Tibial nerve (tissue), 4 donors: ENCODE data around the gene KBTBD13. TPM values are rescaled to one million over a fixed set of nuclear protein-coding genes. Genes with fewer than 3 reads are reported as not detected.

Source experiments
- DNase-seq, 2 donors: peaks; one replicate each; pipeline ENCODE4 v3.0.0-alpha.2; 2019; ENCODE audit warnings: low spot score in 2 of 2
- H3K27ac ChIP-seq, 4 donors: fragments of 200-600 bp; sonication (generic) in 3 of 4; one replicate each; pipeline ENCODE4 v1.5.1; 2017 to 2019; ENCODE audit warnings: mild to moderate bottlenecking in 1 of 4
- H3K27me3 ChIP-seq, 2 donors: fragments of 200-600 bp; sonication (generic) in 1 of 2; one replicate each; pipeline versions ENCODE4 v1.5.1 to v1.6.0; 2017 to 2019
- H3K36me3 ChIP-seq, 3 donors: fragments of 200-600 bp; sonication (generic); one replicate each; pipeline ENCODE4 v1.5.1; 2018 to 2019
- H3K4me1 ChIP-seq, 4 donors: fragments of 200-600 bp; sonication (generic) in 3 of 4; one replicate each; pipeline ENCODE4 v1.5.1; 2017 to 2019
- H3K4me3 ChIP-seq, 4 donors: fragments of 200-600 bp; sonication (generic) in 3 of 4; one replicate each; pipeline ENCODE4 v1.5.1; 2017 to 2019; ENCODE audit warnings: mild to moderate bottlenecking in 1 of 4, moderate library complexity in 1 of 4
- H3K9me3 ChIP-seq, 4 donors: fragments of 200-600 bp; sonication (generic) in 3 of 4; one replicate each; pipeline ENCODE4 v1.5.1; 2017 to 2019
- CTCF ChIP-seq, 5 experiments: fragments of 200-600 bp in 3 of 5; fragments of 450-650 bp in 2 of 5; sonication (generic) in 3 of 5; IDR thresholded peaks; one replicate each; pipeline ENCODE4 v1.5.1; 2016 to 2019; ENCODE audit warnings: antibody characterized with exemption in 5 of 5, mild to moderate bottlenecking in 3 of 5, moderate library complexity in 2 of 5
- EP300 ChIP-seq, 2 donors: sonication (generic); formaldehyde crosslinking; IDR thresholded peaks; one replicate each; pipeline ENCODE4 v1.6.1; 2017; ENCODE audit warnings: antibody characterized with exemption in 2 of 2, mild to moderate bottlenecking in 1 of 2
- POLR2A ChIP-seq, 2 donors: fragments of 450-650 bp; IDR thresholded peaks; one replicate each; pipeline ENCODE4 v1.6.1; 2017; ENCODE audit warnings: antibody characterized with exemption in 2 of 2, mild to moderate bottlenecking in 2 of 2, moderate library complexity in 2 of 2
- WGBS, 2 donors: methylation state at CpG; one replicate each; pipeline ENCODE4 v1.1.5; 2018; 5-methylcytosine and 5-hydroxymethylcytosine counted together
- total RNA-seq, 4 donors: library from RNA; depleted of rRNA; stranded (reverse); fragments of >200 nt; gene quantifications; one replicate each; pipeline ENCODE4 v1.1.0, GENCODE V29; 2016

Gene KBTBD13
- total RNA-seq, 4 donors from 2014 or later, result not detected

- TF ChIP-seq EP300 (IDR thresholded peaks at IDR 0.05) (no peak), POLR2A (IDR thresholded peaks at IDR 0.05) (no peak), CTCF (IDR thresholded peaks at IDR 0.05) (no peak)
- H3K4me1 ChIP-seq, result peaks cover 0 to 42% (median 12%) of the 10 kb centered on the region in 4 donors
- DNase-seq, result no peak
- H3K9me3 ChIP-seq, result no peaks in the 10 kb centered on the region
- H3K36me3 ChIP-seq, result peaks cover 0 to 12% (median 0%) of the 10 kb centered on the region in 3 donors
- no peaks in the 10 kb centered on the region for H3K27me3 ChIP-seq
- H3K4me3 ChIP-seq, result peak overlapping the region; percentile 75 to 96 (median 93)
- 60 to 61% methylated on average over 12 of the region's 12 CpGs for WGBS, 2 donors
- H3K27ac ChIP-seq, result peak overlapping the region in 2 of 4 donors; percentile 31 to 90
These were observed 46.8 kb upstream of the KBTBD13 start for GRCh38 chr15:65029736-65030208.

GRCh38 chr15:65032801-65033537, 43.6 kb upstream of the KBTBD13 start:
- DNase-seq, result no peak
- Histone ChIP-seq H3K27ac (no peak overlapping the region), H3K4me1 (peaks cover 0 to 29% (median 8%) of the 10 kb centered on the region in 4 donors), H3K9me3 (no peaks in the 10 kb centered on the region), H3K4me3 (no peak overlapping the region), H3K36me3 (no peaks in the 10 kb centered on the region), H3K27me3 (no peaks in the 10 kb centered on the region)
- peak; percentile 45 to 61 (median 55) for TF ChIP-seq CTCF (IDR thresholded peaks at IDR 0.05)
- TF ChIP-seq EP300 (IDR thresholded peaks at IDR 0.05), result no peak
- TF ChIP-seq POLR2A (IDR thresholded peaks at IDR 0.05), result no peak
- WGBS, 2 donors, result 30 to 35% methylated on average over 12 to 13 of the region's 13 CpGs

GRCh38 chr15:65033659-65034269, 42.8 kb upstream of the KBTBD13 start:
- H3K36me3 ChIP-seq, result no peaks in the 10 kb centered on the region
- 11 to 14% methylated on average over 4 of the region's 4 CpGs for WGBS, 2 donors
- no peak overlapping the region for H3K4me3 ChIP-seq
- no peaks in the 10 kb centered on the region for H3K27me3 ChIP-seq
- H3K27ac ChIP-seq, result no peak overlapping the region
- TF ChIP-seq POLR2A (IDR thresholded peaks at IDR 0.05) (no peak), CTCF (IDR thresholded peaks at IDR 0.05) (peak; percentile 29 to 52 (median 39))
- peaks cover 0 to 22% (median 2%) of the 10 kb centered on the region in 4 donors for H3K4me1 ChIP-seq
- DNase-seq, result no peak
- no peaks in the 10 kb centered on the region for H3K9me3 ChIP-seq

- Histone ChIP-seq H3K36me3 (no peaks in the 10 kb centered on the region), H3K27me3 (no peaks in the 10 kb centered on the region), H3K4me3 (no peak overlapping the region), H3K4me1 (peaks cover 0 to 21% (median 2%) of the 10 kb centered on the region in 4 donors), H3K27ac (no peak overlapping the region), H3K9me3 (no peaks in the 10 kb centered on the region)
- DNase-seq, result no peak
- TF ChIP-seq EP300 (IDR thresholded peaks at IDR 0.05), result no peak
- no peak for TF ChIP-seq POLR2A (IDR thresholded peaks at IDR 0.05)
- TF ChIP-seq CTCF (IDR thresholded peaks at IDR 0.05), result no peak
- WGBS, 2 donors, result 90 to 93% methylated on average over 11 of the region's 11 CpGs
These were observed 41.8 kb upstream of the KBTBD13 start for GRCh38 chr15:65034719-65035118.

GRCh38 chr15:65037309-65037708, 39.2 kb upstream of the KBTBD13 start:
- 90 to 95% methylated on average over 1 of the region's 1 CpG for WGBS, 2 donors
- H3K27ac ChIP-seq, result no peak overlapping the region
- H3K4me3 ChIP-seq, result no peak overlapping the region
- no peak for DNase-seq
- H3K4me1 ChIP-seq, result peaks cover 0 to 15% (median 2%) of the 10 kb centered on the region in 4 donors
- no peaks in the 10 kb centered on the region for H3K9me3 ChIP-seq
- TF ChIP-seq POLR2A (IDR thresholded peaks at IDR 0.05) (no peak), EP300 (IDR thresholded peaks at IDR 0.05) (no peak), CTCF (IDR thresholded peaks at IDR 0.05) (no peak)
- H3K36me3 ChIP-seq, result no peaks in the 10 kb centered on the region
- no peaks in the 10 kb centered on the region for H3K27me3 ChIP-seq
